HG02623 (cell line): ENCODE data around the gene PHYHIPL.

Experiments used
- ATAC-seq: cut with Tn5 transposase; IDR thresholded peaks from one replicate; pipeline ENCODE4 v1.9.1; 2021; ENCODE audit warnings: moderate library complexity; ENCODE audit not compliant: unreplicated experiment

PHYHIPL gene

GRCh38 chr10:59176241-59177030, at the start of gene PHYHIPL:
TSS of gene PHYHIPL (plus strand) at chr10:59176643. CDS start at chr10:59176854, 211 bp downstream.
- ATAC-seq, result no peak

DNA sequence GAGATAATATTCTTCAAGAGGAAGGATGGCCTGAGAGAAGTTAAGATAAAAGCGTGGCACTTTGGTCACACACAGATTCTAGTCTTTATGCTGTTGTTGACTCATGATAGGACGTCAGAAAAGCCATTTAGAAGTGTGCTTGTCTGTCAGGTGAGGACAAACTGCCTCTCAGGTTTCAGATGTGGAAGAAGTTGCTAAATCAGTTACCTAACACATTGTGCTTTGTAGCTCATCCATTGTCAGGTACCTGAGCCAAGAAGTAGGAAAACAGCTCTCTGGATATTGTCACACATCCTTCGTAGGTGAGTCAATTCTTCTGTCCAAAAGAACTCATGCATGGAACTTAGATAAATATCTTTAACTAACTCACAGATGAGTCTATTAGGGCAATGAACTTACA, 49.5 kb upstream of the PHYHIPL start:
- no peak for ATAC-seq

DNA sequence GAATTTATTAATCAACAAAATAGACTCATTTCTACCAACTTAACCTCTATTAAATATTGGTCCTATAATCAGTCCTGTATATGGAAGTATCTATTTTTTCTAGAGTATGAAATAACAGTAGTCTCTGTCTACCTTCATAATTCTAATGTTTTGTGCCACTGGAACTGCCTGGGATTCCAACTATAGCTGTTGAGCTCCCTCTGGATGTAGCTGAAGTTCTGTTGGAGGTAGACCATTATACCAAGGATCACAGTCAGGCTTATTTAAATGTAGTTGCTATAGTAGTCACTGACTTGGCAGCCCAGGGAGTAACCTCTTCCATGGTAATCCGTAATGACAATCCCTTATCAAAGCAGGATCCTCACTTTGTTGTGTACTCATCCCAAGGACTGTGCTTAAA, 48.5 kb upstream of the PHYHIPL start:
- no peak for ATAC-seq

DNA sequence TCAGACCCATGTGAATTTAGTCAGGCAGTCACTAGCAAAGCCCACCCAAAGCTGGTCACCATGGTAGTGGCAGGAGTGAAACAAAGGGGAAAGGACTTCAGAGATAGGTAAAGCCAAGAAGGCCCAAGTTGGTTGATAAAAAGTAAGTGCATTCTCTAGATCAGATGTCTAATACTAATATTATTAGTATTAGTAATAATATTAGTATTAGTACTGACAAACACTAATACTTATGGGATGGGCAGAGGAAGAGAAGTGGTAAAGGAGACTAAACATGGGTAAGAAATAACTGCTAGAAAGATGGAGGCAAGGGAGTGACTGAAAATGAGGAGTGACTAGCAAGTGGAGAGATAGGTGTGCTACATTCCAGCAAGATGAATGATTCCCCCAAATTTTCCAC, 46.6 kb upstream of the PHYHIPL start:
- no peak for ATAC-seq

GRCh38 chr10:59131666-59132065, 44.8 kb upstream of the PHYHIPL start:
- ATAC-seq, result no peak

GRCh38 chr10:59133841-59134593, 42.4 kb upstream of the PHYHIPL start:
- no peak for ATAC-seq

GRCh38 chr10:59134785-59135184, 41.7 kb upstream of the PHYHIPL start:
- no peak for ATAC-seq

- no peak for ATAC-seq
Observed at GRCh38 chr10:59135275-59135674, 41.2 kb upstream of the PHYHIPL start.

DNA sequence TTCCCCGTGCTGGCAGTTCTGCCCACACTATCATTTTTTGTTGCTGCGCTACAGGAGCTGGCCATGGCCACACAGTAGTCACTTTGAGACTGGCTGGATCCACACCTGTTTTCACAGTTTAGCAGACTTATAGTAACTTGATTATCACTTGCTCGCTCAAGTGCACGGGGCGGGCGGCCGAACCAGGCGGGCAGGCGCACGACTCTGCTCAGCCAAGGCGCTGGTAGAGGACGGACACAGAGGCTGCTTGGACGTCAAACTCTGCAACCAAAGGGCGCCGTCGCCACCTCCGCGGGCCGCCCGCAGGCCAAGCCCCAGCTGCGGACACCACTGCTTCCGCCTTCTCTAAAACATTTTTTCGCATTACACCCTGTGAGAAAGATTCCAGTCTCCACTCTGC, 38.4 kb upstream of the PHYHIPL start:
- no peak for ATAC-seq

DNA sequence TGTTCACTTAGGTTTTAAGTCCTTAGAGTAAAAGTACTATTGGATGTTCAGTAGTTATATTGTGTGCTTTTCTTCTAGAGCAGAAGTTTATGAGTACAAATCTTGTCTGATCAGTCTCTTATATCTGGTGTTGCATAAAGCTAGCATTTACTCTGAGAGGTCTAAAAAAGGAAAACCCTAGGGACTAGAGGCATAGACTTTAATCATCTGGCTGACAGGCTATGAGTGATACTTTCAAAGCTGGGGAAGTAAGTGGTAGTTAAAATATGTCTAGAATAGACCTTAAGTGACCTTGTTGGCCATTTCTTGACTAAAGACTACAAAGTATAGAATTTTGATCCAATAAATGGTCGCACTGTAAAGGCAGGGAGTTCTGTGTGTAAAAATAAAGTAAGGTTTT, 32.9 kb upstream of the PHYHIPL start:
- ATAC-seq, result no peak

- no peak for ATAC-seq
Observed at GRCh38 chr10:59148701-59149100, 27.7 kb upstream of the PHYHIPL start.

DNA sequence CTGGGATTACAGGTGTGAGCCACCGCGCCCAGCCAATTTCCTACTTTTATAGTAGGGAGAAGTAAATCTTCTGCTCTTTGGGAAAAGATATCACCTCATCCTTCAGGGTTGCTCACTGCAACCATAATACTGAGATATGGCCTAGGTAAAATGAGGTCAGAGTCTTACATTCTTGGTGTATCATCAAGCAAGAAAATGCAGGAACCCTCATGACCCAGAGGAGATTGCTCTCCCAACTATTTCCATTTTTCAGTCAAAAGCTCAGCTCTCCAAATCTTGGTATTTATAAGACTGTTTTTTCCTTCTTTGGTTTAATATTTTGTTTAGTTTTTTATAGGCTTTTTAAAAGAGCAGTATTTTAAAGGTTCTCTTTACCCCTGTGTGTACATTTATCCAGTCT, 20.9 kb upstream of the PHYHIPL start:
- ATAC-seq, result no peak

DNA sequence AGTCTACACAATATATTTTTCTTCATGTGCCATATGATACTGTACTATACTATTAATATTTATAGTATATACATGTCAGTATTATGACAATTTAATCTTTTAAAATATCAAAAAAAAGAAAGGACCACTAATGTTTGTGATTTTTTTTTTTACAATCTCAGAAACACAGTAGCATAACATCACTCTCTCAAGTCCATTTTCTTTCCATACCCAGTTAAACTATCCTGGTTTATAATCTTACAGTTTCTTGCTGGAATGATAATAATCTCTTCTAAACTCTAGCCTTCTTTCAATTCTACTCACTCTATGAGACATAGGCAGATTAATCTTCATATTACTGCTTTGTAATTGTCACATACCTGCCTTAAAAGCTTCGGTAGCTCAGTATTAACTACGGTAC, 8.9 kb upstream of the PHYHIPL start:
- ATAC-seq, result no peak

DNA sequence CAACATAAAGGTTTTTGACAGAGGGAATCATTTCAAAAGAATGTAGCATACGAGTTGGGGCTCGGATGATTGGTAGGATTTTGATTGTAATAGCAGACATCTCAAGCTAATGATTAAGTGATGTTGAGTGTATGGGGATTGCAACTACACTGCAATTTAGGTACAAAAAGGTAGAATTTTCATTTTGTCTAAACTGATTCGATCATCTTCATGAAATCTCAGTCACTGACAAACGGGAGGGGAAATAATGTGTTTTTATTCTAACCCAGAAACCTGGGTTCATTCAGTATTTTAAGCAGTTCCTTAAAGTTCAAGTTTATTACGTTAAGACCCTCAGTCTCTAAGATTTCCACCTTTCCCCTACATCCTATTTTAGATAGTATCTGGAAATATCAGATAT, 3.9 kb upstream of the PHYHIPL start:
- ATAC-seq, result no peak

DNA sequence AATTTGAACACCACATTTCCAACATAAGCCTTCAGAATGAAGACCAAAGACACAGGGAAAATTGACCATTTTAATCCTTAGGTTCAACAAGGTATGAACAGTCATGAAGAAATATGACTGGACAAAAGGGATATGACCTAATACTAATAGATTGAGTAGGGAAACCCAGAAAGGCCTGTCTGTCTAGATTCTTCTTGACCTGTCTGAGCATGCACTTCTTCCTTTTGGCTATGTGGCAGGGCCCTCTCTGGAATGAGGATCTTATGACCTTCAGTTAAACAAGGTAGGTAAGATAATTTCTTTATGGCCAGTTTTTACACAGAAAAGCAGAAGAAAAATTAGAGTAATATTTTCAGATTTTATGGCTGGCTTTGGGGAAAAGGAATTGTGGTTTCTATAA, 3.0 kb upstream of the PHYHIPL start:
- no peak for ATAC-seq

- ATAC-seq, result no peak
Observed at GRCh38 chr10:59175538-59176240, 754 bp upstream of the PHYHIPL start.

DNA sequence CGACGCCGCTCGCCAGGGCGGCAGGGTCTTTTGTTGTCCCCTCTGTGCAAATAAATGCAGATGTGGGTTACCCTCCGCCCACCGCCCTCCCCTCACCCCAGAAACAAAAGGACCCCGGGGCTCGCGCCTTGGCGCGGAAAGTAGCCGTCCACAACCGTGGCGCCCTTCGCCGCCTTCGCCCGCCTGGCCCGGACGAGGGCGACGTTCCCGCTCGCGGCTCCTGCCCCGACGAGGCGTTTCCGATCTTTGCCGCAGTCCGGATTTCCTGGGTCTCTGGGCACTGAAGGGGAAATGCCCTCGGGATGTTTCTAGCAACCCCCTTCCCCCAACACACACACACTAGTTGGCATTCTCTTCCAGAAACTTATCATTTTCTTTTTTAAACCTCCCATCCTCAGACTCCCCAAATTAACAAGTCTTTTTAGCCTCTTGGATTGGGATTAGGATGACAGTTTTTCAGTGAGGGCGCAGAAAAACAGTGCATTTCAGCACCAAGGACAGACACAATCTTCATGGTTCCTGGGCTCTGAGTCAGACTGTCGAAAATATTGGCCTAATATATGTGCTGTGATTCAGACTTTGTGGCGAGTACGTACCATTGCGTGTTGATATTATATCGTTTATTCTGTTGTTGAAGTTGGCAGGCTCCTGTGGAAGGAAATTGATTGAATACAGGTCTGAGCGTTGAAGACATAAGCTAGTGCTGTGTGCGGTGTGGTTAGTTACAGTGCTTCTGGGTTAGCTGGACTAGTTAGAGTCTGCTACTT, 771 bp downstream of the PHYHIPL start:
- ATAC-seq, result no peak

GRCh38 chr10:59177836-59178235, 1.4 kb downstream of the PHYHIPL start:
- no peak for ATAC-seq

DNA sequence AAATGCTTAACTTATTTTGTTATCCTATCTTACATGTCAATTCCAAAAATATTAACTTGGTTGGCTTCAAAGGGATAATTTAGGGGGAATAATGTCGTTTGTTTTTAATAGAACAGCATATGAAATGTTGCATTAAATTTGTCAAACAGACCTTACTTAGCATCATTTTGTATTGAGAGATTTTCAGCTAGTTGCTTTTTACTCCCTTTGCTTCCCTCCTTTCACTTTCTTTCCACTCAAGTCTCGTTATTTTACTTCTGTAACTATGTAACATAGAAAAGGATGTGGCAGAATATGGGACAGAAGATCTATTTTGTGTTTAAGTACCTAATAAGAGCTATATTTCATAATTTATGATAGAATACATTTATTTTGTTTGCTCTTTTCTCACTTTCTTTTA, 2.6 kb downstream of the PHYHIPL start:
- no peak for ATAC-seq

DNA sequence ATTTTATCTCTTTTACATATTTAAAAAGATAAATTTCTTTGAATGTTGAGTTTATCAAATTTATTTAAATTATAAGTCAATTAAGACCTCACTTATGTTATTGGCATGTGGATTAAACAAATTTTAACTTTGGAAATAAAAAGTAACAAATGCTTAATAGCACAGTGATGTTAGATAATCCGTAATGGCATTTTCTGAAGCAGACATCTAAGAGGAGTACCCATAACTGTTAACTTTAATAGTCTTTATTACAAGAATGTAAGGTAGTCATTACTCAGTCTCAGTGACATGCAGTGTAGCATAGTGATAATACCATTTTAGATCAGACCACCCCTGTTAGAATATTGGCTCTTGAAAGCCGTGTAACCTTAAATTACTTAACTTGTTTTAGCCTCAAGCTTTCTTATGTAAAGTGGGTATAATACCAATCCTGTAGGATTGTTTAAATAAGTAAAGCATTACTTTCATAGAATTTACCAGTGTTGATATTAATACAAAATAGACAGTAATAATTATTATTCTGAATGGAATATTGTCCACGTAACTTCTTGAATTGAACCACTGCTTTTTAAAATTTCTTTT, 4.3 kb downstream of the PHYHIPL start:
- ATAC-seq, result no peak

DNA sequence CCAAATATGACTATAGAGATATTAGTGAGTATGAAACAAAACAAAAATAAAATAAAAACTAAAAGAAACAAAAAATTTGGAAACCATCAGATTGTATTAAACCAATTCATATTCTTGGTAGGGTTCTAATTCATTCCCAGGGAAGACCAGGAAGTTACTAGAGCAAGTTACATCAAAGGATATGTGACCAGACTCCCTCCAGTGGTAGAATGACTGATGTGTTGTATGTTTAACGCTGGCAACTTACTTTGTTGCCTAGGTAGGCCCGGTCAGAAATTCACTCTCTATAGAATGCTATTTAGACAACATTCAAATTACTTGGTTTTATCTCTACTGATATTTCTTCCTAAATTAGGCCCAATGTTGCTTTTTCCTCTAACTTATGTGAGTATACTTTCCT, 5.2 kb downstream of the PHYHIPL start:
- no peak for ATAC-seq
